Upper lobe of left lung (tissue), 4 donors: ENCODE data around the gene PLCH2.

Experiments
- CTCF ChIP-seq, 6 experiments: fragments of 450-650 bp in 4 of 6; fragments of 200-600 bp in 2 of 6; sonication (generic) in 2 of 6; IDR thresholded peaks; one replicate each; pipeline ENCODE4 v1.5.1; 2016 to 2019; ENCODE audit warnings: antibody characterized with exemption in 6 of 6
- EP300 ChIP-seq, 4 donors: sonication (generic); formaldehyde crosslinking; IDR thresholded peaks; one replicate each; pipeline ENCODE4 v1.5.1; 2017; ENCODE audit warnings: antibody characterized with exemption in 4 of 4, control low read depth in 2 of 4
- POLR2A ChIP-seq, 4 donors: fragments of 450-650 bp; IDR thresholded peaks; one replicate each; pipeline ENCODE4 v1.5.1; 2016 to 2017; ENCODE audit warnings: antibody characterized with exemption in 4 of 4, mild to moderate bottlenecking in 2 of 4
- POLR2AphosphoS5 ChIP-seq, 2 donors: sonication (generic); formaldehyde crosslinking; IDR thresholded peaks; one replicate each; pipeline ENCODE4 v1.5.1; 2017; ENCODE audit warnings: antibody characterized with exemption in 2 of 2

GRCh38 chr1:2534687-2535441, 58.8 kb downstream of the PLCH2 start:
- TF ChIP-seq POLR2AphosphoS5 (IDR thresholded peaks at IDR 0.05) (peak in 1 of 2 donors; percentile 25), CTCF (IDR thresholded peaks at IDR 0.05) (no peak), EP300 (IDR thresholded peaks at IDR 0.05) (no peak), POLR2A (IDR thresholded peaks at IDR 0.05) (no peak)
